GM12892 (cell line): ENCODE measurements around the gene ESPNL.

Experiments used
- DNase-seq: peaks from one replicate; pipeline ENCODE4 v3.0.0; 2011; ENCODE audit not compliant: insufficient read length
- FAIRE-seq: peaks from 2 replicates; lab custom pipeline; 2011; peaks lifted over from hg19 to GRCh38; lab: Jason Lieb, UNC
- POLR2A ChIP-seq: IDR thresholded peaks from 2 replicates; pipeline ENCODE4 v1.6.1; 2011; ENCODE audit warnings: low read depth, low read length, control low read depth
- POLR2AphosphoS5 ChIP-seq: IDR thresholded peaks from 2 replicates; pipeline ENCODE4 v1.6.1; 2011; ENCODE audit warnings: low read depth, low read length, control low read depth
- TAF1 ChIP-seq: IDR thresholded peaks from 2 replicates; pipeline ENCODE4 v1.6.1; 2011; ENCODE audit warnings: low read depth, mild to moderate bottlenecking, control low read depth, low read length, borderline replicate concordance

The ESPNL gene

GRCh38 chr2:238146884-238147544, 46.9 kb downstream of the ESPNL start:
- DNase-seq (no peak), FAIRE-seq (no peak)
- TF ChIP-seq TAF1 (no peak), POLR2A (no peak), POLR2AphosphoS5 (no peak)

GRCh38 chr2:238148981-238149380, 48.8 kb downstream of the ESPNL start:
- no peak for TF ChIP-seq POLR2A
- TF ChIP-seq POLR2AphosphoS5 = no peak
- TF ChIP-seq TAF1 = no peak
- DNase-seq (no peak), FAIRE-seq (no peak)

GRCh38 chr2:238149841-238150572, 49.9 kb downstream of the ESPNL start:
- no peak for FAIRE-seq
- TF ChIP-seq POLR2AphosphoS5 (no peak), TAF1 (no peak)
- no peak for DNase-seq

GRCh38 chr2:238150686-238151085, 50.5 kb downstream of the ESPNL start:
- DNase-seq (no peak), FAIRE-seq (no peak)
- TF ChIP-seq TAF1 = no peak
- no peak for TF ChIP-seq POLR2AphosphoS5
- no peak for TF ChIP-seq POLR2A

- no peak for FAIRE-seq
Measured at GRCh38 chr2:238151205-238151604, 51.1 kb downstream of the ESPNL start.

GRCh38 chr2:238151628-238152235, 51.6 kb downstream of the ESPNL start:
- TF ChIP-seq POLR2AphosphoS5 = no peak
- no peak for TF ChIP-seq POLR2A
- no peak for TF ChIP-seq TAF1
- FAIRE-seq = no peak
- no peak for DNase-seq

More at GRCh38 chr2:238151205-238151604, 51.1 kb downstream of the ESPNL start:
- TF ChIP-seq POLR2A = no peak
- TF ChIP-seq POLR2AphosphoS5 = no peak
- TF ChIP-seq TAF1 = no peak
- no peak for DNase-seq

- FAIRE-seq = no peak
- DNase-seq = no peak
- TF ChIP-seq TAF1 = no peak
- TF ChIP-seq POLR2A = no peak
- no peak for TF ChIP-seq POLR2AphosphoS5
Measured at GRCh38 chr2:238152771-238153688, 52.9 kb downstream of the ESPNL start.

GRCh38 chr2:238154570-238154969, 54.4 kb downstream of the ESPNL start:
- DNase-seq (no peak), FAIRE-seq (no peak)
- TF ChIP-seq POLR2AphosphoS5 = no peak
- TF ChIP-seq TAF1 = no peak
- no peak for TF ChIP-seq POLR2A

- TF ChIP-seq POLR2A (no peak), TAF1 (no peak), POLR2AphosphoS5 (no peak)
- DNase-seq (no peak), FAIRE-seq (no peak)
Measured at GRCh38 chr2:238155051-238155760, 55.1 kb downstream of the ESPNL start.
